GM06990 (cell line): ENCODE results near the gene UPF1.

Experiments used
- DNase-seq: peaks from one replicate; pipeline ENCODE4 v3.0.0-alpha.2; 2011; ENCODE audit not compliant: insufficient read length; ENCODE audit errors: extremely low read depth
- H3K27me3 ChIP-seq: replicated peaks from 2 replicates; pipeline ENCODE4 v1.6.0; 2011; ENCODE audit warnings: low read length; ENCODE audit not compliant: control insufficient read depth, insufficient read depth
- H3K36me3 ChIP-seq: 2 replicates; pipeline ENCODE4 v1.5.1; 2011; ENCODE audit warnings: low read length; ENCODE audit not compliant: control insufficient read depth, insufficient read depth
- H3K4me3 ChIP-seq: replicated peaks from 2 replicates; pipeline ENCODE4 v1.5.1; 2011; ENCODE audit warnings: low read depth, mild to moderate bottlenecking, control low read depth, low read length
- TF ChIP-seq, protein P1 (sequence below): IDR thresholded peaks from 2 replicates; pipeline ENCODE4 v1.5.1; 2011; ENCODE audit warnings: low read length, control low read depth, mild to moderate bottlenecking, inconsistent platforms; ENCODE audit not compliant: insufficient read depth, poor library complexity, severe bottlenecking

The UPF1 gene

DNA sequence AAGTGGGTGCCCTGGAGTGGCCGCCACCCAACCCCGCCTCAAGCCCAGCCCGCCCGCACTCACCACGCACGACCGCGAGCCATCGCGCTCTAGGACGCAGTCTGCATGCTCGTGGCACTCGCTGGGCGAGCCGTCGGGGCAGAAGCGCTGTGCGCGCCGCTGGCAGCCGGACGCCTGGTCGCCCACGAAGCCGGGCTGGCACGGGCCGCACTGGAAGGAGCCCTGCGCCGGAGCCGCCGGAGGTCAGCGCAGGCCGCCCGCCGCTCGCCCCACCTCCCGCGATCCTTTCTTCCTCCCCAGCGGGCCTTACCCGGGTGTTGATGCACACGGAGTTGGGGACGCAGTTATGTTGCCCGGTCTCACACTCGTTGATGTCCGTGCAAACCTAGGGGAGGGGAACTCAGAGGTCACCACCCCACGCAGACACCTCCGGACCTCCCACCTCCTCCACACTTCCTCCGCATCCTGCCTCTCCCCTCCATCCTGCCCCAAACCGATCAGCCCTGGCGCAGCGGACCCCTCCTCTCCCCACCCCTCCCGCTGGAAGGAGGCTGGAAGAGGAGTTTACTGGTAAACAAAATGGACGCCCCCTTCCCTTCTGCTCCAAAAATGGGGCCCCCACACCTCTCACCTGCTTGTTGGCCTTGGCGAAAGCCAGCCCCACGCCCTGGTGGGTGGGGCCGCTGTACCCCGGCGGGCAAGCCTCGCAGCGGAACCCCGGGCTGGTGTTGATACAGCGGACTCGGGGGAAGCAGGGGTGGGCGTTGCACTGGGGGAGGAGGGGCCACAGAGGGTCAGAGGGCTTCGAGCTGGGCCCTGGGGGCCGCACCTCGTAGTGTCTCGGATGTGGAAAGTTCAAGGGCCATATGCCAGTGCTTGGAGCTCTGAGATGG lies 43.0 kb upstream of the UPF1 start:
- H3K4me3 ChIP-seq: no peak overlapping the region
- no peaks in the 10 kb centered on the region; the same call in 1 of the 2 replicates for H3K27me3 ChIP-seq
- no peak for DNase-seq
- TF ChIP-seq, protein P1, sequence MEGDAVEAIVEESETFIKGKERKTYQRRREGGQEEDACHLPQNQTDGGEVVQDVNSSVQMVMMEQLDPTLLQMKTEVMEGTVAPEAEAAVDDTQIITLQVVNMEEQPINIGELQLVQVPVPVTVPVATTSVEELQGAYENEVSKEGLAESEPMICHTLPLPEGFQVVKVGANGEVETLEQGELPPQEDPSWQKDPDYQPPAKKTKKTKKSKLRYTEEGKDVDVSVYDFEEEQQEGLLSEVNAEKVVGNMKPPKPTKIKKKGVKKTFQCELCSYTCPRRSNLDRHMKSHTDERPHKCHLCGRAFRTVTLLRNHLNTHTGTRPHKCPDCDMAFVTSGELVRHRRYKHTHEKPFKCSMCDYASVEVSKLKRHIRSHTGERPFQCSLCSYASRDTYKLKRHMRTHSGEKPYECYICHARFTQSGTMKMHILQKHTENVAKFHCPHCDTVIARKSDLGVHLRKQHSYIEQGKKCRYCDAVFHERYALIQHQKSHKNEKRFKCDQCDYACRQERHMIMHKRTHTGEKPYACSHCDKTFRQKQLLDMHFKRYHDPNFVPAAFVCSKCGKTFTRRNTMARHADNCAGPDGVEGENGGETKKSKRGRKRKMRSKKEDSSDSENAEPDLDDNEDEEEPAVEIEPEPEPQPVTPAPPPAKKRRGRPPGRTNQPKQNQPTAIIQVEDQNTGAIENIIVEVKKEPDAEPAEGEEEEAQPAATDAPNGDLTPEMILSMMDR: no peak
- H3K36me3 ChIP-seq: no peaks in the 10 kb centered on the region

DNA sequence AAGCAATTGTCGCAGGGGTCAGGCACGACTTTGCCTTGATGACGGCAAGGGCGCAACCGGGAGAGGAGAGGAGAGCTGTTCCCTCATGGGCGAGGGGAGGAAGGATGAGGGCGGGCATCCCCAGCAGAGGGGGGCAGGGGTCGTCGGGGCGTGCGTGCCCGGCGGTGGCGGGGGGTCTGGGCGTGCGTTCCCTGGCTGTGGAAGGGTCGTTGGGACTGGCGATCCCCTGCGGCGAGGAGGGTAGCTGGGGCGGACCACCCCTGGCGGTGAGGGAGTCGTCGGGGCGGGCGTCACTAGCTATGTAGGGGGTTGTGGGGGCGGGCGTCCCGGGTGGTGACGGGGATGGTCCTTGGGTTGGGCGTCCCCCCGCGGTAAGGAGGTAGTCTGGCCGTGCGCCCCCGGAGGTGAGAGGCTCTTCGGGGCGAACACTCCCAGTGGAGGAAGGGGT lies 42.3 kb upstream of the UPF1 start:
- no peaks in the 10 kb centered on the region; the same call in 1 of the 2 replicates for H3K27me3 ChIP-seq
- H3K4me3 ChIP-seq: no peak overlapping the region

DNA sequence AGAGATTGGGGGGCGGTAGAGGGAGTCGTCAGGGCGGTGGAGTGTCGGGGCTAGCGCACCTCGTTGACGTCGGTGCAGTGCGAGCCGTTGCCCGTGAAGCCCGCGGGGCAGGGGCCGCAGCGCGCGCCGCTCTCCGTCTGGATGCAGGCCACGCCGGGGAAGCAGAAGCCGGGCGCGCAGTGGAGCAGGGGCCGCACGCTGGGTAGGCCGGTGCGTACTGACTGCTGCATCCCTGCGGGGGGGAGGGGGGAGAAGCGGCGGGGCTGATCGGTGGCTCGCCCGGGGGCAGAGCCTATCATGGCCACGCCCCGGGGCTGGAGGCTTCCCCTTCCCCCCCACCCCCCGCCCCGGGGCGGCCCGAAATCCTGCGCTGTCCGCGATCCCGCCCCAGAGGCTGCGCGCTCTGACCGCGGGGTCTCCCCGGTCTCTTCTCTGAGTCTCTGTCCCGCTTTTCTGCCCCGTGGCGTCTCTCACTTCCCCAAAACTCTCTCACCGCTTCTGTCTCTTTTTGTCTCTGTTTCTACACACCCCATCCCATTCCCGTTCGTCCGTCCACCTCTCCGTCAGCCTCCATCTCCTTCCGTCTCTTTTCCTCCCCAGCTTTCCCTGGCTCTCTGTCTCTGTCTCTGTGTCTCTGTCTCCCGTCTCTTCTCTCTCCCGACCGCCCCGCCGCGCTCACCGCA lies 41.7 kb upstream of the UPF1 start:
- TF ChIP-seq, protein P1: no peak
- Histone ChIP-seq H3K4me3 (no peak overlapping the region), H3K36me3 (no peaks in the 10 kb centered on the region), H3K27me3 (no peaks in the 10 kb centered on the region; the same call in 1 of the 2 replicates)
- DNase-seq: no peak

More for the DNA sequence above, 42.3 kb upstream of the UPF1 start:
- DNase-seq: no peak
- TF ChIP-seq, protein P1: no peak
- H3K36me3 ChIP-seq: no peaks in the 10 kb centered on the region

DNA sequence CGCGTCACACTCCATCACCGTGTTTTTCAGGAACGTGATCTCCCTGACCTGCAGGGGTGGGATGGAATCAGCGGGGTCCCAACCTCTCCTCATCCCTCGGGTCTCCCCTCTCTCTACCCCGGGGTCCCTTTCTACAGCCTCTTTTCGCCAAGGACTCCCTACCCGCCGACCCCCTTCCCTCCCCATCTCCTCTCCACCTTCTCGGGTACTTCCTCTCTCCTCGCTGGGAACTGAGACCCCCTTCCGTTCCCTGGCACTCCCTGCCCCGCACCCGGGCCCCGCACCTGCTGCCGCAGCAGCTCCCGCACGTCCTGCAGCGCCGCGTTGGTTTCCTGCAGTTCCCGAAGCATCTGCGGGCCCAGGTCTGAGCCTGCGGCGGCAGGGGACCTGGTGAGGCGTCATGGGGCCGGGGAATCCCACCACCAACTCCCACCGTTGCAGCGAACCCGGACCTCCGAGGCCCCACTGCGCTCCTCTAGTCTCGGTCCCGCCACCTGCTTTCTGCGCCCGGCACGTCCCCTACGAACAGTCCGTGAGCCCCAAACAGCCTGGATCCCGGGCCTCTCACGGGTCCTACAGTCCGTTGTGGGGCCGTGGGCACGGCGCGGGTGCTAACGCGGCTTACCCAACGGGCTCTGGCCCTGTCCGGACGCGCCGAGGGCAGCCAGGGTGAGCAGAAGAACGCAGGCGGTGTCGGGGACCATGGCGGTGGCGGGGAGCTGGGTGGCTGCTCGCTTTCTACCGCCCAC lies 41.0 kb upstream of the UPF1 start, which contains the start of gene COMP:
Gene COMP (minus strand): TSS at position 740 of the 749 bp plus-strand sequence. CDS start 36 bp downstream, at position 704.
- no peak within 1 kb of the TSS for H3K4me3 ChIP-seq
- no peaks in the 10 kb centered on the region; the same call in 1 of the 2 replicates for H3K27me3 ChIP-seq
- no peaks in the 10 kb centered on the region for H3K36me3 ChIP-seq
- TF ChIP-seq, protein P1: no peak
- no peak for DNase-seq

DNA sequence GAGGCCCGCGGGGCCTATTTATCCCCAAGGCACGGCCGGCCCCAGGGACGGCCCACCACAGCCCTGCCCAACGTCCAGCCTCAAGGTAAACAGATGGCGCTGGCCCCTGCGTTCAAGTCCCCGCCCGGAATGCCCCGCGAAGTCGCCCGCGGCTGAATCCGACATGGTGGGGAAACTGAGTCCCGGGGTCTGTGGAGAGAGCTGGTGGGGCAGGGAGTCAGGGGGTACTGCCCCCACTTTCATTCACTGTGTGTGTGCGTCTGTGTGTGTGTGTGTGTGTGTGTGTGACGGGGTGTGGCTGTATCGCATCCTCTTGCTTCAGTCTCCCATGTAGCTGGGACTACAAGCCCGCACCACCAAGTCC lies 40.5 kb upstream of the UPF1 start:
- H3K4me3 ChIP-seq: no peak overlapping the region
- H3K36me3 ChIP-seq: no peaks in the 10 kb centered on the region
- TF ChIP-seq, protein P1: no peak
- H3K27me3 ChIP-seq: no peaks in the 10 kb centered on the region; the same call in 1 of the 2 replicates
- DNase-seq: no peak
